Loucy (cell line): ENCODE data around the gene ZNF423.

ENCODE experiments used
- H2AFZ ChIP-seq: fragments of 200-600 bp; sonication (generic); 2 replicates; pipeline ENCODE4 v1.6.0; 2016; ENCODE audit warnings: antibody characterized with exemption, mild to moderate bottlenecking, low read length, moderate library complexity
- H3F3A ChIP-seq: fragments of 200-600 bp; 2 replicates; pipeline ENCODE4 v1.6.0; 2016; ENCODE audit warnings: antibody characterized with exemption, low read depth, mild to moderate bottlenecking
- H3K27me3 ChIP-seq: fragments of 200-600 bp; sonication (generic); 2 replicates; pipeline ENCODE4 v1.6.1; 2014; ENCODE audit warnings: low read length, mild to moderate bottlenecking; ENCODE audit not compliant: insufficient read depth, poor library complexity, severe bottlenecking
- H3K36me3 ChIP-seq: fragments of 200-600 bp; sonication (generic); 2 replicates; pipeline ENCODE4 v1.6.1; 2016; ENCODE audit warnings: low read length; ENCODE audit not compliant: insufficient read depth
- H3K4me1 ChIP-seq: fragments of 200-600 bp; sonication (generic); 2 replicates; pipeline ENCODE4 v1.5.1; 2014; ENCODE audit warnings: low read length, mild to moderate bottlenecking; ENCODE audit not compliant: insufficient read depth, poor library complexity, severe bottlenecking
- H3K4me2 ChIP-seq: fragments of 200-600 bp; sonication (generic); 2 replicates; pipeline ENCODE4 v1.6.0; 2014; ENCODE audit warnings: antibody characterized with exemption, low read length, low read depth, mild to moderate bottlenecking; ENCODE audit not compliant: poor library complexity, severe bottlenecking
- H3K4me3 ChIP-seq: fragments of 200-600 bp; sonication (generic); 2 replicates; pipeline ENCODE4 v1.5.1; 2014; ENCODE audit warnings: low read length, mild to moderate bottlenecking, mixed read lengths; ENCODE audit not compliant: poor library complexity, severe bottlenecking
- H3K79me2 ChIP-seq: fragments of 200-600 bp; sonication (generic); 2 replicates; pipeline ENCODE4 v1.6.1; 2014; ENCODE audit warnings: low read length; ENCODE audit not compliant: insufficient read depth
- H3K9ac ChIP-seq: fragments of 200-600 bp; sonication (generic); 2 replicates; pipeline ENCODE4 v1.6.0; 2014; ENCODE audit warnings: mild to moderate bottlenecking, low read depth, low read length, moderate library complexity; ENCODE audit not compliant: poor library complexity, severe bottlenecking
- H3K9me2 ChIP-seq: fragments of 200-600 bp; sonication (generic); replicated peaks from 2 replicates; pipeline ENCODE4 v1.6.1; 2016; ENCODE audit warnings: low read depth, low read length, mixed read lengths
- H3K9me3 ChIP-seq: fragments of 200-600 bp; sonication (generic); 2 replicates; pipeline ENCODE4 v1.6.1; 2014; ENCODE audit warnings: mild to moderate bottlenecking, antibody characterized with exemption, low read length, low read depth; ENCODE audit not compliant: insufficient read depth
- H4K20me1 ChIP-seq: fragments of 200-600 bp; sonication (generic); 2 replicates; pipeline ENCODE4 v1.6.0; 2014; ENCODE audit warnings: antibody characterized with exemption, low read length, mild to moderate bottlenecking; ENCODE audit not compliant: insufficient read depth, poor library complexity, severe bottlenecking
- CTCF ChIP-seq: fragments of 200-600 bp; sonication (generic); conservative IDR thresholded peaks from 2 replicates; pipeline ENCODE4 v1.5.1; 2014; ENCODE audit warnings: mild to moderate bottlenecking, antibody characterized with exemption, low read length
- EZH2phosphoT487 ChIP-seq: fragments of 200-600 bp; IDR thresholded peaks from 2 replicates; pipeline ENCODE4 v1.6.1; 2018; ENCODE audit warnings: antibody characterized with exemption, mild to moderate bottlenecking, moderate library complexity, borderline replicate concordance

Gene ZNF423

GRCh38 chr16:49687476-49688002 is 168.4 kb downstream of the ZNF423 start:
- no peak overlapping the region for H3K4me2 ChIP-seq
- TF ChIP-seq CTCF, result no peak
- no peak for TF ChIP-seq EZH2phosphoT487
- no peaks in the 10 kb centered on the region for H4K20me1 ChIP-seq
- no peak overlapping the region for H3K4me3 ChIP-seq
- no peaks in the 10 kb centered on the region for H3K9me2 ChIP-seq
- no peak overlapping the region for H3K9ac ChIP-seq
- no peaks in the 10 kb centered on the region for H3K79me2 ChIP-seq
- H3K4me1 ChIP-seq, result no peaks in the 10 kb centered on the region
- no peak overlapping the region for H2AFZ ChIP-seq
- no peaks in the 10 kb centered on the region for H3F3A ChIP-seq
- H3K27me3 ChIP-seq, result no peaks in the 10 kb centered on the region
- no peaks in the 10 kb centered on the region for H3K36me3 ChIP-seq
- no peaks in the 10 kb centered on the region for H3K9me3 ChIP-seq

- Histone ChIP-seq H3K4me3 (no peak overlapping the region), H3K9me3 (no peaks in the 10 kb centered on the region; the same call in 1 of the 2 replicates), H3K4me2 (no peak overlapping the region), H4K20me1 (no peaks in the 10 kb centered on the region), H3F3A (no peaks in the 10 kb centered on the region), H3K27me3 (no peaks in the 10 kb centered on the region), H3K9ac (no peak overlapping the region), H3K9me2 (no peaks in the 10 kb centered on the region), H2AFZ (no peak overlapping the region), H3K36me3 (no peaks in the 10 kb centered on the region), H3K4me1 (no peaks in the 10 kb centered on the region), H3K79me2 (no peaks in the 10 kb centered on the region)
- TF ChIP-seq EZH2phosphoT487 (no peak), CTCF (no peak)
These were observed 171.2 kb downstream of the ZNF423 start for GRCh38 chr16:49684696-49685095.

GRCh38 chr16:49682577-49683165 is 173.2 kb downstream of the ZNF423 start:
- no peak overlapping the region for H3K9ac ChIP-seq
- H3K79me2 ChIP-seq, result no peaks in the 10 kb centered on the region
- no peak overlapping the region for H2AFZ ChIP-seq
- no peaks in the 10 kb centered on the region for H3F3A ChIP-seq
- no peaks in the 10 kb centered on the region for H3K36me3 ChIP-seq
- H3K27me3 ChIP-seq, result no peaks in the 10 kb centered on the region
- no peaks in the 10 kb centered on the region for H3K9me2 ChIP-seq
- no peaks in the 10 kb centered on the region for H3K4me1 ChIP-seq
- no peak for TF ChIP-seq CTCF
- no peak for TF ChIP-seq EZH2phosphoT487
- no peaks in the 10 kb centered on the region for H4K20me1 ChIP-seq
- H3K4me2 ChIP-seq, result no peak overlapping the region
- no peak overlapping the region for H3K4me3 ChIP-seq
- no peaks in the 10 kb centered on the region; the same call in 1 of the 2 replicates for H3K9me3 ChIP-seq
